BJ (cell line): ENCODE measurements around the gene PTX4. TPM values are rescaled to one million over a fixed set of nuclear protein-coding genes. Genes with fewer than 3 reads are reported as not detected.

Experiments
- CTCF ChIA-PET: fragments of 350-600 bp; formaldehyde crosslinking; extraction: SDS; loops from one replicate; lab custom pipeline; 2021; ENCODE audit warnings: antibody characterized with exemption, inconsistent platforms; lab: Yijun Ruan, JAX
- POLR2A ChIA-PET: fragments of 300-600 bp; sonication (Branson Sonifier 250); formaldehyde crosslinking; extraction: SDS; loops from one replicate; lab custom pipeline; 2021; ENCODE audit warnings: antibody characterized with exemption; lab: Charles Lee
- DNase-seq: peaks from one replicate; pipeline ENCODE4 v3.0.0-alpha.2; 2011; ENCODE audit warnings: low read depth
- H3K27me3 ChIP-seq: 2 replicates; pipeline ENCODE4 v1.6.0; 2011; ENCODE audit warnings: low read length; ENCODE audit not compliant: control insufficient read depth, insufficient read depth
- H3K36me3 ChIP-seq: 2 replicates; pipeline ENCODE4 v1.5.1; 2011; ENCODE audit warnings: low read length; ENCODE audit not compliant: control insufficient read depth, insufficient read depth
- H3K4me3 ChIP-seq: 2 replicates; pipeline ENCODE4 v1.5.1; 2011; ENCODE audit warnings: low read depth, mild to moderate bottlenecking, control low read depth, low read length
- CTCF ChIP-seq: IDR thresholded peaks from 2 replicates; pipeline ENCODE4 v1.5.1; 2011; ENCODE audit warnings: low read depth, mild to moderate bottlenecking, control low read depth, inconsistent platforms, low read length, moderate library complexity; ENCODE audit not compliant: insufficient read depth
- polyA plus RNA-seq: library from polyadenylated mRNA; depleted of rRNA; stranded (reverse); fragments of >200 nt; gene quantifications from 2 replicates; pipeline ENCODE4 v1.2.3, GENCODE V29; 2011

Gene PTX4
- polyA plus RNA-seq, 1 experiment: not detected

GRCh38 chr16:1496464-1496863 is 7.7 kb upstream of the PTX4 start:
- TF ChIP-seq CTCF: no peak
- Histone ChIP-seq H3K27me3 (no peaks in the 10 kb centered on the region), H3K4me3 (no peak overlapping the region), H3K36me3 (peaks cover 30% of the 10 kb centered on the region)
- POLR2A ChIA-PET: no interaction called here
- no peak for DNase-seq
- CTCF ChIA-PET: interaction anchor here (0.8 kb wide), 1 partner anchor 18 kb away, joined by 4 read pairs; no protein-coding TSS in a partner anchor

GRCh38 chr16:1495889-1496262 is 7.1 kb upstream of the PTX4 start:
- Histone ChIP-seq H3K36me3 (peaks cover 25% of the 10 kb centered on the region), H3K4me3 (no peak overlapping the region), H3K27me3 (no peaks in the 10 kb centered on the region)
- ChIA-PET POLR2A (no interaction called here), CTCF (interaction anchor here (0.6 to 0.8 kb wide), 2 partner anchors 18 to 1282 kb away, joined by 3 to 4 read pairs; no protein-coding TSS in a partner anchor)
- DNase-seq: no peak
- no peak for TF ChIP-seq CTCF

GRCh38 chr16:1495211-1495888 is 6.6 kb upstream of the PTX4 start:
- no peak for DNase-seq
- Histone ChIP-seq H3K27me3 (no peaks in the 10 kb centered on the region), H3K36me3 (peaks cover 22% of the 10 kb centered on the region), H3K4me3 (no peak overlapping the region)
- ChIA-PET CTCF (interaction anchor here (0.6 to 2.5 kb wide), 7 partner anchors 8 to 1283 kb away, joined by 3 to 9 read pairs (median 4); no protein-coding TSS in a partner anchor), POLR2A (no interaction called here)
- no peak for TF ChIP-seq CTCF

GRCh38 chr16:1494711-1495110 is 6.0 kb upstream of the PTX4 start:
- POLR2A ChIA-PET: no interaction called here
- CTCF ChIA-PET: interaction anchor here (0.7 to 2.5 kb wide), 14 partner anchors 8 to 330 kb away, joined by 3 to 9 read pairs (median 4); no protein-coding TSS in a partner anchor
- DNase-seq: no peak
- no peaks in the 10 kb centered on the region for H3K27me3 ChIP-seq
- TF ChIP-seq CTCF: no peak
- no peak overlapping the region; the same call in 1 of the 2 replicates for H3K4me3 ChIP-seq
- peaks cover 17% of the 10 kb centered on the region for H3K36me3 ChIP-seq

GRCh38 chr16:1494129-1494640 is 5.4 kb upstream of the PTX4 start:
- peak overlapping the region; percentile 74 for H3K4me3 ChIP-seq
- peaks cover 17% of the 10 kb centered on the region for H3K36me3 ChIP-seq
- ChIA-PET CTCF (interaction anchor here (0.6 to 2.5 kb wide), 18 partner anchors 9 to 331 kb away, joined by 3 to 9 read pairs (median 4); no protein-coding TSS in a partner anchor), POLR2A (no interaction called here)
- TF ChIP-seq CTCF: peak; percentile 93
- no peaks in the 10 kb centered on the region for H3K27me3 ChIP-seq
- DNase-seq: peak; percentile 19
